ENCODE data around the gene TEX22. TPM values are rescaled to one million over a fixed set of nuclear protein-coding genes. Genes with fewer than 3 reads are reported as not detected.

TEX22 gene
- total RNA-seq, 1 experiment from 2014 or later: 4.1 TPM

- CTCF ChIA-PET: interaction anchor here (1.3 to 1.6 kb wide), 2 partner anchors 25 to 34 kb away, joined by 5 to 9 read pairs; no protein-coding TSS in a partner anchor
- no peaks in the 10 kb centered on the region for H3K9me3 Mint-ChIP-seq (ENCODE audit: unreplicated experiment)
- H3K27ac Mint-ChIP-seq (ENCODE audit: low read depth, unreplicated experiment): no peak overlapping the region
These were observed 57.7 kb downstream of the TEX22 start for GRCh38 chr14:105455766-105456660.

GRCh38 chr14:105456736-105457617 lies 58.6 kb downstream of the TEX22 start:
- Mint-ChIP-seq H3K9me3 (ENCODE audit: unreplicated experiment) (no peaks in the 10 kb centered on the region), H3K36me3 (ENCODE audit: insufficient read depth, unreplicated experiment) (peaks cover 42% of the 10 kb centered on the region), H3K27me3 (ENCODE audit: insufficient read depth, unreplicated experiment) (no peaks in the 10 kb centered on the region), H3K4me3 (ENCODE audit: unreplicated experiment) (no peak overlapping the region), H3K4me1 (ENCODE audit: insufficient read depth, unreplicated experiment) (no peaks in the 10 kb centered on the region), H3K27ac (ENCODE audit: low read depth, unreplicated experiment) (no peak overlapping the region)
- DNase-seq (ENCODE audit: unreplicated experiment): no peak
- no peak for TF ChIP-seq CTCF (IDR thresholded peaks at IDR 0.05; ENCODE audit: unreplicated experiment)
- ChIA-PET CTCF (interaction anchor here (0.6 to 1.6 kb wide), 4 partner anchors 11 to 53 kb away, joined by 4 to 9 read pairs (median 4); no protein-coding TSS in a partner anchor), POLR2A (interaction anchor here (0.8 kb wide), 1 partner anchor 15 kb away, joined by 3 read pairs; no protein-coding TSS in a partner anchor)
- intact Hi-C loops (cut with micrococcal nuclease): no loop called here
- no TSS peak for BruUV-seq (replicated peaks)

More at GRCh38 chr14:105455766-105456660, 57.7 kb downstream of the TEX22 start:
- POLR2A ChIA-PET: no interaction called here
- H3K4me1 Mint-ChIP-seq (ENCODE audit: insufficient read depth, unreplicated experiment): no peaks in the 10 kb centered on the region
- BruUV-seq (replicated peaks): no TSS peak
- intact Hi-C loops (cut with micrococcal nuclease): no loop called here
- no peaks in the 10 kb centered on the region for H3K27me3 Mint-ChIP-seq (ENCODE audit: insufficient read depth, unreplicated experiment)
- H3K4me3 Mint-ChIP-seq (ENCODE audit: unreplicated experiment): no peak overlapping the region
- peaks cover 43% of the 10 kb centered on the region for H3K36me3 Mint-ChIP-seq (ENCODE audit: insufficient read depth, unreplicated experiment)
- TF ChIP-seq CTCF (IDR thresholded peaks at IDR 0.05; ENCODE audit: unreplicated experiment): no peak
- DNase-seq (ENCODE audit: unreplicated experiment): no peak

GRCh38 chr14:105458010-105458409 lies 59.7 kb downstream of the TEX22 start:
- no peak for TF ChIP-seq CTCF (IDR thresholded peaks at IDR 0.05; ENCODE audit: unreplicated experiment)
- intact Hi-C loops (cut with micrococcal nuclease): no loop called here
- H3K36me3 Mint-ChIP-seq (ENCODE audit: insufficient read depth, unreplicated experiment): peaks cover 40% of the 10 kb centered on the region
- H3K4me3 Mint-ChIP-seq (ENCODE audit: unreplicated experiment): no peak overlapping the region
- H3K9me3 Mint-ChIP-seq (ENCODE audit: unreplicated experiment): no peaks in the 10 kb centered on the region
- no peak for DNase-seq (ENCODE audit: unreplicated experiment)
- ChIA-PET POLR2A (interaction anchor here (0.8 kb wide), 2 partner anchors 14 to 153 kb away, joined by 3 read pairs; no protein-coding TSS in a partner anchor), CTCF (interaction anchor here (0.7 kb wide), 1 partner anchor 12 kb away, joined by 4 read pairs; no protein-coding TSS in a partner anchor)
- no TSS peak for BruUV-seq (replicated peaks)
- H3K27ac Mint-ChIP-seq (ENCODE audit: low read depth, unreplicated experiment): no peak overlapping the region
- no peaks in the 10 kb centered on the region for H3K27me3 Mint-ChIP-seq (ENCODE audit: insufficient read depth, unreplicated experiment)
- no peaks in the 10 kb centered on the region for H3K4me1 Mint-ChIP-seq (ENCODE audit: insufficient read depth, unreplicated experiment)

- BruUV-seq (replicated peaks): no TSS peak
- H3K9me3 Mint-ChIP-seq (ENCODE audit: unreplicated experiment): no peaks in the 10 kb centered on the region
- POLR2A ChIA-PET: interaction anchor here (0.8 kb wide), 1 partner anchor 153 kb away, joined by 3 read pairs; no protein-coding TSS in a partner anchor
These were observed 60.2 kb downstream of the TEX22 start for GRCh38 chr14:105458571-105458970.

More at GRCh38 chr14:105458571-105458970, 60.2 kb downstream of the TEX22 start:
- no peak overlapping the region for H3K27ac Mint-ChIP-seq (ENCODE audit: low read depth, unreplicated experiment)
- no peak for TF ChIP-seq CTCF (IDR thresholded peaks at IDR 0.05; ENCODE audit: unreplicated experiment)
- no peak for DNase-seq (ENCODE audit: unreplicated experiment)
- no peaks in the 10 kb centered on the region for H3K4me1 Mint-ChIP-seq (ENCODE audit: insufficient read depth, unreplicated experiment)
- intact Hi-C loops (cut with micrococcal nuclease): no loop called here
- H3K4me3 Mint-ChIP-seq (ENCODE audit: unreplicated experiment): no peak overlapping the region
- peaks cover 42% of the 10 kb centered on the region for H3K36me3 Mint-ChIP-seq (ENCODE audit: insufficient read depth, unreplicated experiment)
- no peaks in the 10 kb centered on the region for H3K27me3 Mint-ChIP-seq (ENCODE audit: insufficient read depth, unreplicated experiment)
- CTCF ChIA-PET: no interaction called here
